Erythroblast (primary cell): ENCODE data around the gene DPYSL4.

Experiments used
- GATA1 ChIP-seq: IDR thresholded peaks from 2 replicates; pipeline ENCODE4 v1.6.1; 2011; ENCODE audit warnings: low read depth, mild to moderate bottlenecking, control low read depth, low read length, moderate library complexity
- POLR2A ChIP-seq: IDR thresholded peaks from 2 replicates; pipeline ENCODE4 v1.6.1; 2011; ENCODE audit warnings: mild to moderate bottlenecking, low read length

- TF ChIP-seq POLR2A (no peak), GATA1 (no peak)
Observed at GRCh38 chr10:132166216-132166950, 20.4 kb upstream of the DPYSL4 start.
